ENCODE measurements around the gene SMIM22. TPM values are rescaled to one million over a fixed set of nuclear protein-coding genes. Genes with fewer than 3 reads are reported as not detected.

SMIM22 gene, protein sequence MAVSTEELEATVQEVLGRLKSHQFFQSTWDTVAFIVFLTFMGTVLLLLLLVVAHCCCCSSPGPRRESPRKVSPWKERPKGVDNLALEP
- total RNA-seq, result not detected
- polyA plus RNA-seq, result not detected
- long read RNA-seq, donor 1, result 0 reads
- long read RNA-seq, donor 2, transcript SMIM22-205 (1 exons, 609 nt), result major isoform, 9 of 11 reads
- long read RNA-seq, donor 2, partial matches to known transcripts, result 0 of 11 reads
- long read RNA-seq, donor 2, other reads (novel, unspliced or antisense), result 2 of 11 reads
- long read RNA-seq, donor 3, result 0 reads

DNA sequence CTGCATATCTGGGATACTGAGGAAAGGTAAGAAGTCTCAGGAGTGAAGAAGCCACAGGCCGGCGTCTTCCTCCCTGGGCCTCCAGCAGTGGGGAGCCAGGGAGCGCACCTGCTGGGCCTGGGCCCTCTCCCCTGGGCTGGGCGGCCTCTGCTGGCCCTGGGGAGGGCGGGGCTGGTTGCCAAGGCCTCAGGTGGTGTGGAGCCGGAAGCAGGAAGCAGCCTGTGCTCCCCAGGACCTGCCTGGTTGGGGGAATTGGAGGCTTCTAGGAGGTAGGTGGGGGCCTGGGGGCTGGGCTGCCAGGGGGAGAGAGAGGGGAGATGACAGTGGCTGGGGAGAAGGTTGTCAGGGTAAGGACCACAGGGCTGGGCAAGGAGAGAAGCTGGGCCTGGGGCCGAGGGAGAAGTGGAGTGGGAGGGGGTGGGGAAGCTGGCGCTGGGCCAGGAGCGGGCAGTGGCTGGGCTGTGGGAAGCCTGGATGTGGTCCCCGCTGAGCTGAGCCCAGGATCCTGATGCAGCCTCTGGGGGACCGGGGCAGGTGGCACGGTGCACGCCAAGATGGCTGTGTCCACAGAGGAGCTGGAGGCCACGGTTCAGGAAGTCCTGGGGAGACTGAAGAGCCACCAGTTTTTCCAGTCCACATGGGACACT, at the start of gene SMIM22:
TSS of gene SMIM22 (plus strand) at position 189 of the 647 bp plus-strand sequence. CDS start at position 555, 366 bp downstream.
- no peak within 1 kb of the TSS for H3K27ac ChIP-seq
- no peaks in the 10 kb centered on the region for H3K27me3 ChIP-seq
- ATAC-seq (peak in 1 of 4 donors; percentile 14), DNase-seq (peak in 1 of 5 donors; percentile 7)
- WGBS, 4 donors, result 69 to 75% (median 71%) methylated on average over 11 to 14 of the region's 14 CpGs
- H3K4me1 ChIP-seq, result peaks cover 0 to 6% (median 3%) of the 10 kb centered on the region in 12 donors
- peaks cover 0 to 33% (median 21%) of the 10 kb centered on the region in 9 donors for H3K36me3 ChIP-seq
- intact Hi-C loops (cut with DNase I), result no loop called here
- H3K9me3 ChIP-seq, result no peaks in the 10 kb centered on the region
- H3K4me3 ChIP-seq, result no peak within 1 kb of the TSS
- TF ChIP-seq, protein P1, sequence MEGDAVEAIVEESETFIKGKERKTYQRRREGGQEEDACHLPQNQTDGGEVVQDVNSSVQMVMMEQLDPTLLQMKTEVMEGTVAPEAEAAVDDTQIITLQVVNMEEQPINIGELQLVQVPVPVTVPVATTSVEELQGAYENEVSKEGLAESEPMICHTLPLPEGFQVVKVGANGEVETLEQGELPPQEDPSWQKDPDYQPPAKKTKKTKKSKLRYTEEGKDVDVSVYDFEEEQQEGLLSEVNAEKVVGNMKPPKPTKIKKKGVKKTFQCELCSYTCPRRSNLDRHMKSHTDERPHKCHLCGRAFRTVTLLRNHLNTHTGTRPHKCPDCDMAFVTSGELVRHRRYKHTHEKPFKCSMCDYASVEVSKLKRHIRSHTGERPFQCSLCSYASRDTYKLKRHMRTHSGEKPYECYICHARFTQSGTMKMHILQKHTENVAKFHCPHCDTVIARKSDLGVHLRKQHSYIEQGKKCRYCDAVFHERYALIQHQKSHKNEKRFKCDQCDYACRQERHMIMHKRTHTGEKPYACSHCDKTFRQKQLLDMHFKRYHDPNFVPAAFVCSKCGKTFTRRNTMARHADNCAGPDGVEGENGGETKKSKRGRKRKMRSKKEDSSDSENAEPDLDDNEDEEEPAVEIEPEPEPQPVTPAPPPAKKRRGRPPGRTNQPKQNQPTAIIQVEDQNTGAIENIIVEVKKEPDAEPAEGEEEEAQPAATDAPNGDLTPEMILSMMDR (IDR thresholded peaks at IDR 0.05), result no peak
- no peak for TF ChIP-seq POLR2A (IDR thresholded peaks at IDR 0.05)

DNA sequence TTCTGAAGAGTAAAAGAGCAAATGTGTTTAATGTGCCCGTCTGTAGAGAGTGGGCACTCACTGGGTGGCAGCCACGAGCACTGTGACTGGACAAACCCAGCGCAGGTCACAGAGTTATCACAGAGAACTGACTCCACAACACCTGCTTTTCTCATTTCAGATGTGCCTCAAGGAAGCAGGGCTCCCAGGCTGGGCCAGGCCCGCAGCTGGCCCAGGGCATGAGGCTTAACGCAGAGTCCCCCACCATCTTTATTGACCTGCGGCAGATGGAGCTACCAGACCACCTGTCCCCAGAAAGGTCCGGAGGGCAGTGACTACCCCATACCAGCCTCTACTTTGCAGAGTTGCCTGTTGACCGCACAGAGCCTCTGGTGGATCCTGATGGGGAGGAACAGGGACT, 49.0 kb upstream of the SMIM22 start:
- no peak overlapping the region for H3K4me3 ChIP-seq
- no peaks in the 10 kb centered on the region for H3K9me3 ChIP-seq
- H3K27ac ChIP-seq, result no peak overlapping the region
- TF ChIP-seq, protein P1 (IDR thresholded peaks at IDR 0.05), result no peak
- no peak for TF ChIP-seq POLR2A (IDR thresholded peaks at IDR 0.05)
- WGBS, 4 donors, result 74 to 81% (median 78%) methylated on average over 8 of the region's 8 CpGs
- ATAC-seq (no peak), DNase-seq (no peak)
- H3K36me3 ChIP-seq, result peaks cover 0 to 23% (median 18%) of the 10 kb centered on the region in 9 donors
- intact Hi-C loops (cut with DNase I), result no loop called here
- H3K4me1 ChIP-seq, result peaks cover 0 to 15% (median 4%) of the 10 kb centered on the region in 12 donors
- no peaks in the 10 kb centered on the region for H3K27me3 ChIP-seq

DNA sequence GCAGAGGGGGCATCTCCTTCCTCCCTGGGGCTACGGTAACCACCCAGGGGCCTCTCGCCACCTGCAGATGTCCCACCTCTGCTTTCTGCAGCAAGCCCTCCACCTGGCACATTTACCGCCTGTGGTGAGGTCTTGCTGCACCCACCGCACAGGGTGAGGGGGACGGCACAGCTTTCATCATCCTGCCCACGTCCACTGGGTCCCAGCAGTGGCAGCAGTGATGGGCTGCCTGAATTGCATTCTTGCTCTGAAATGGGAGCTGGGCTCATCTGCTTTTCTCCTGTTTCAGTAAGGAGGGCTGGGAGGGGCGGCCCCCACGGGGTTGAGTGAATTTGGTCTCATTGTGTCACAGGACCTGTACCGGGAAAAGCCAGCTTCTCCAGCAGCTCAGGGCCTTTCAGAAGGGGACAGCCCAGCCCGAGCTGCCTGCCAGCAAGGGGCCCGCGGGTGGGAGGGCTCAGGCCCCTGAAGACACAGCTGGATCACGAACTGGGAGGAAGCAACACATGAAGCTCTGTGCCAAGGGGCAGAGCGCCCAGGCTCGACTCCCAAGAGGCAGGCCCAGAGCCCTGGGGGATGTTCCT, 48.1 kb upstream of the SMIM22 start:
- peak in 2 of 4 donors; percentile 9 to 17 for ATAC-seq
- Histone ChIP-seq H3K9me3 (no peaks in the 10 kb centered on the region), H3K27me3 (no peaks in the 10 kb centered on the region), H3K4me3 (no peak overlapping the region), H3K36me3 (peaks cover 0 to 31% (median 26%) of the 10 kb centered on the region in 9 donors), H3K27ac (peak overlapping the region in 1 of 12 donors; percentile 24), H3K4me1 (peaks cover 0 to 15% (median 4%) of the 10 kb centered on the region in 12 donors)
- TF ChIP-seq, protein P1 (IDR thresholded peaks at IDR 0.05), result no peak
- TF ChIP-seq POLR2A (IDR thresholded peaks at IDR 0.05), result no peak
- WGBS, 4 donors, result 55 to 63% (median 58%) methylated on average over 15 of the region's 15 CpGs
- DNase-seq, result no peak
- intact Hi-C loops (cut with DNase I), result no loop called here
